GM06990 (cell line): ENCODE data around the gene RFX1.

Source experiments
- DNase-seq: peaks from one replicate; pipeline ENCODE4 v3.0.0-alpha.2; 2011; ENCODE audit not compliant: insufficient read length; ENCODE audit errors: extremely low read depth
- H3K27me3 ChIP-seq: replicated peaks from 2 replicates; pipeline ENCODE4 v1.6.0; 2011; ENCODE audit warnings: low read length; ENCODE audit not compliant: control insufficient read depth, insufficient read depth
- H3K36me3 ChIP-seq: 2 replicates; pipeline ENCODE4 v1.5.1; 2011; ENCODE audit warnings: low read length; ENCODE audit not compliant: control insufficient read depth, insufficient read depth
- H3K4me3 ChIP-seq: replicated peaks from 2 replicates; pipeline ENCODE4 v1.5.1; 2011; ENCODE audit warnings: low read depth, mild to moderate bottlenecking, control low read depth, low read length
- TF ChIP-seq, protein P1 (sequence below): IDR thresholded peaks from 2 replicates; pipeline ENCODE4 v1.5.1; 2011; ENCODE audit warnings: low read length, control low read depth, mild to moderate bottlenecking, inconsistent platforms; ENCODE audit not compliant: insufficient read depth, poor library complexity, severe bottlenecking

Gene RFX1

GRCh38 chr19:13960863-13961784 lies 45.0 kb downstream of the RFX1 start:
- Histone ChIP-seq H3K27me3 (no peaks in the 10 kb centered on the region), H3K36me3 (peaks cover 23% of the 10 kb centered on the region), H3K4me3 (no peak overlapping the region)
- no peak for DNase-seq
- TF ChIP-seq, protein P1, sequence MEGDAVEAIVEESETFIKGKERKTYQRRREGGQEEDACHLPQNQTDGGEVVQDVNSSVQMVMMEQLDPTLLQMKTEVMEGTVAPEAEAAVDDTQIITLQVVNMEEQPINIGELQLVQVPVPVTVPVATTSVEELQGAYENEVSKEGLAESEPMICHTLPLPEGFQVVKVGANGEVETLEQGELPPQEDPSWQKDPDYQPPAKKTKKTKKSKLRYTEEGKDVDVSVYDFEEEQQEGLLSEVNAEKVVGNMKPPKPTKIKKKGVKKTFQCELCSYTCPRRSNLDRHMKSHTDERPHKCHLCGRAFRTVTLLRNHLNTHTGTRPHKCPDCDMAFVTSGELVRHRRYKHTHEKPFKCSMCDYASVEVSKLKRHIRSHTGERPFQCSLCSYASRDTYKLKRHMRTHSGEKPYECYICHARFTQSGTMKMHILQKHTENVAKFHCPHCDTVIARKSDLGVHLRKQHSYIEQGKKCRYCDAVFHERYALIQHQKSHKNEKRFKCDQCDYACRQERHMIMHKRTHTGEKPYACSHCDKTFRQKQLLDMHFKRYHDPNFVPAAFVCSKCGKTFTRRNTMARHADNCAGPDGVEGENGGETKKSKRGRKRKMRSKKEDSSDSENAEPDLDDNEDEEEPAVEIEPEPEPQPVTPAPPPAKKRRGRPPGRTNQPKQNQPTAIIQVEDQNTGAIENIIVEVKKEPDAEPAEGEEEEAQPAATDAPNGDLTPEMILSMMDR, result no peak

- DNase-seq, result no peak
- Histone ChIP-seq H3K4me3 (no peak overlapping the region), H3K36me3 (peaks cover 30% of the 10 kb centered on the region), H3K27me3 (no peaks in the 10 kb centered on the region)
- TF ChIP-seq, protein P1, result peak; percentile 38
Observed at GRCh38 chr19:13959962-13960862, 45.9 kb downstream of the RFX1 start.

DNA sequence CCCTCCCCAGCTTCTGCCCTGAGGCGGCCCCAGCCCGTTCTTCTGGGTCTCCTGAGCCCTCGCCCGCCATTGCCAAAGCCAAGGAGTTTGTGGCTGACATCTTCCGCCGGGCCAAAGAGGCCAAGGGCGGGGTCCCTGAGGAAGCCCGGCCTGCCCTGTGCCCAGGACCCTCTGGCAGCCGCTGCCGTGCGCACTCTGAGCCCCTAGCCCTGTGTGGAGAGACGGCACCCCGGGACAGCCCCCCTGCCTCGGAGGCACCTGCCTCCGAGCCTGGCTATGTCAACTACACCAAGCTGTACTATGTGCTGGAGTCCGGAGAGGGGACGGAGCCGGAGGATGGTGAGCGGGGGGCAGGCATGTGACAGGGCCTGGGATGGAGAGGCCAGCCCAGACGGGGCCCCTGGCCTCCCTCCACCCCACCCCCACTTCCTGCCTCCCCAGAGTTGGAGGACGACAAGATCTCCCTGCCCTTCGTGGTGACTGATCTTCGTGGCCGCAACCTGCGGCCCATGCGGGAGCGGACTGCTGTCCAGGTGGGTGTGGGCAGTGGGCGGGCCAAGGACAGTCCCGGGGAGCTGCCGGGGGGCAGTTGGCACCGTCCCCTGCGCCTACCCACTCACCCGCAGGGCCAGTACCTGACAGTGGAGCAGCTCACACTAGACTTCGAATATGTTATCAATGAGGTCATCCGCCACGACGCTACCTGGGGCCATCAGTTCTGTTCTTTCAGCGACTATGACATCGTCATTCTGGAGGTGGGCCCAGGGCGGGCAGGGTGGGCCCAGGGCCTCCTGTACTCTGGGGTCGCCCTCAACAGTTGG lies 46.8 kb downstream of the RFX1 start:
- H3K4me3 ChIP-seq, result no peak overlapping the region
- H3K27me3 ChIP-seq, result no peaks in the 10 kb centered on the region
- no peak for DNase-seq
- TF ChIP-seq, protein P1, result no peak
- peaks cover 31% of the 10 kb centered on the region for H3K36me3 ChIP-seq

DNA sequence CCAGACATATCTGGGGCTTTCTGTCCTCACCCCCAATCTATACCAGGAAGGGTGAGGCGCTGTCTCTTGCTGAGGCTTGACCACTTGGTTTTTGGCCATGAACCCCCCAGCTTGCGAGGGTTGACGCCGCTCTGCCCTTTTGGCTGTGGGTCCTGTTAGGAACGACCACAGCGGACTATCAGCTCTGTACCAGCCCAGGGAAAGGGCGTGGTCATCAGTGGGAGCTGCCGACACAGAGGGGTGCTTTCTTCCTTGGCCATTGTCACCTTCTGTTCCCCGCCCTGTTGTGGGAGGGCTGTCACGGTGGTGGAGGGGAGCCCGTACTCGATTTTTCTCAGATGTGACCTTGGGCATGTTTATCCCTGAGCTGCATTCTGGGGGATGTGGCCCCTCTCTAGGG lies 48.1 kb downstream of the RFX1 start:
- Histone ChIP-seq H3K27me3 (no peaks in the 10 kb centered on the region), H3K4me3 (no peak overlapping the region), H3K36me3 (peaks cover 31% of the 10 kb centered on the region)
- TF ChIP-seq, protein P1, result no peak
- DNase-seq, result no peak

DNA sequence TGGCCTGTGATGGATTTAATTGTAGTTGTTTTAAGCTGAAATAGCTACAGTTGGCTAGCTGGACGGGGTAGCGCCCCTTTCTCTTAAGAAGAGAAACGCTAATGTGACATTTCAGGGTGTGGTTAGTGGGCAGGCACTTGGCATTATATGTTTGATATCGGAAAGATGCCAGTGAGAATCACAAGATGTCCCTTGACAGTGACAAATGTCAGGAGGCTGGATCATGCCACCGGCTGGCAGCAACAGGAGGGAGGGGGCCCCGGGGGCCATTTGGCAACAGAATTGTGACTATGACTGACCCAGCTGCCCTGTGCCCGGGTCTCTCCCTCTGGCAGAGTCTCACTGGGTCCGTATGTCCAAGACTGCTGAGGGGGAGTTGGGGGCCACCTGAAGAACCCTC lies 49.1 kb downstream of the RFX1 start:
- Histone ChIP-seq H3K36me3 (peaks cover 31% of the 10 kb centered on the region), H3K27me3 (no peaks in the 10 kb centered on the region), H3K4me3 (no peak overlapping the region)
- TF ChIP-seq, protein P1, result no peak
- DNase-seq, result no peak
